MM.1S (cell line): ENCODE data around the gene MAP3K4.
"Not testable (repeated sequence)": the region's sequence is repeated elsewhere in the genome, so short reads cannot be mapped to it uniquely, and the experiment has no call there.

Experiments used
- DNase-seq: peaks from one replicate; pipeline ENCODE4 v3.0.0-alpha.2; 2015
- H2AFZ ChIP-seq: fragments of 300-600 bp; sonication (generic); 2 replicates; pipeline ENCODE4 v1.6.0; 2016; ENCODE audit warnings: antibody characterized with exemption, low read length
- H3F3A ChIP-seq: fragments of 300-600 bp; sonication (generic); 2 replicates; pipeline ENCODE4 v1.6.1; 2016; ENCODE audit warnings: mild to moderate bottlenecking, antibody characterized with exemption, low read length, moderate library complexity, mixed read lengths; ENCODE audit not compliant: insufficient read depth
- H3K27ac ChIP-seq: fragments of 300-600 bp; sonication (generic); 2 replicates; pipeline ENCODE4 v1.5.1; 2016; ENCODE audit warnings: mild to moderate bottlenecking, low read length
- H3K27me3 ChIP-seq: fragments of 300-600 bp; sonication (generic); replicated peaks from 2 replicates; pipeline ENCODE4 v1.6.0; 2016; ENCODE audit warnings: low read length; ENCODE audit not compliant: insufficient read depth
- H3K36me3 ChIP-seq: fragments of 300-600 bp; sonication (generic); replicated peaks from 2 replicates; pipeline ENCODE4 v1.6.1; 2016; ENCODE audit warnings: mild to moderate bottlenecking, low read length, mixed read lengths; ENCODE audit not compliant: insufficient read depth
- H3K4me1 ChIP-seq: fragments of 300-600 bp; sonication (generic); 2 replicates; pipeline ENCODE4 v1.6.1; 2016; ENCODE audit warnings: low read length, mixed read lengths
- H3K4me2 ChIP-seq: fragments of 300-600 bp; sonication (generic); 2 replicates; pipeline ENCODE4 v1.6.0; 2016; ENCODE audit warnings: low read depth, low read length
- H3K4me3 ChIP-seq: fragments of 300-600 bp; sonication (generic); 2 replicates; pipeline ENCODE4 v1.5.1; 2016; ENCODE audit warnings: low read length, mixed read lengths
- H3K79me2 ChIP-seq: fragments of 300-600 bp; sonication (generic); 2 replicates; pipeline ENCODE4 v1.6.1; 2016; ENCODE audit warnings: mixed run types, low read length, mixed read lengths
- H3K9ac ChIP-seq: fragments of 300-600 bp; sonication (generic); 2 replicates; pipeline ENCODE4 v1.6.1; 2016; ENCODE audit warnings: low read length, mixed read lengths
- H3K9me2 ChIP-seq: fragments of 300-600 bp; sonication (generic); replicated peaks from 2 replicates; pipeline ENCODE4 v1.6.1; 2016; ENCODE audit warnings: mild to moderate bottlenecking, low read length, mixed read lengths; ENCODE audit not compliant: insufficient read depth
- H3K9me3 ChIP-seq: fragments of 300-600 bp; sonication (generic); replicated peaks from 2 replicates; pipeline ENCODE4 v1.6.1; 2016; ENCODE audit warnings: mild to moderate bottlenecking, low read length, mixed read lengths; ENCODE audit not compliant: insufficient read depth
- H4K20me1 ChIP-seq: fragments of 300-600 bp; sonication (generic); 2 replicates; pipeline ENCODE4 v1.6.1; 2016; ENCODE audit warnings: mild to moderate bottlenecking, low read length, moderate library complexity, mixed read lengths; ENCODE audit not compliant: insufficient read depth
- EZH2 ChIP-seq: fragments of 300-600 bp; sonication (generic); optimal IDR thresholded peaks from 2 replicates; pipeline ENCODE3; 2017; ENCODE audit warnings: low read depth, mild to moderate bottlenecking, antibody characterized with exemption, low read length, mixed read lengths
- EZH2phosphoT487 ChIP-seq: fragments of 300-600 bp; sonication (generic); IDR thresholded peaks from 2 replicates; pipeline ENCODE4 v1.6.1; 2018; ENCODE audit warnings: antibody characterized with exemption, low read length
- TF ChIP-seq, protein P1 (sequence below): fragments of 300-600 bp; sonication (generic); IDR thresholded peaks from 2 replicates; pipeline ENCODE4 v1.5.1; 2016; ENCODE audit warnings: antibody characterized with exemption, low read length, mixed read lengths

The MAP3K4 gene

DNA sequence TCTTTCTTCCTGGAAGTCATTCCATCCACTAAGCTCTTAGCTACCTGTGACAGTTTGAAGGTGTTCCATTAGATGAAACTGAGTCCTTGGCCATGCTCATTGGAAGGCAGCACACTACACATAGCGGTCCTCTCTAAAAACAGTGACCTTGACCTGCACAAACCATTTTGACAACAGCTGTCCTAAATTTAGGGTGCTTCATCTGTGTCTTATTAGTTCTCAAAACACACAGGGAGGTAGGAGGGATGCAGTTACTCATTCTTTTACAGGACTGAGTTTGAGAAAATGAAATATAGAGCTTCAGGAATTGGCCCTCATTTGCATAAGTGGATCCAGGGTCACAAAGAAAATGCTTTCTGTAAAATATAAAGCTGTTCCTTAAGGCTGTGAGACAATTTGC, 20.4 kb upstream of the MAP3K4 start:
- H3K27ac ChIP-seq, result no peak overlapping the region
- H3K9me2 ChIP-seq, result no peaks in the 10 kb centered on the region
- H3K9ac ChIP-seq, result no peak overlapping the region
- no peaks in the 10 kb centered on the region for H4K20me1 ChIP-seq
- no peaks in the 10 kb centered on the region for H3K79me2 ChIP-seq
- no peaks in the 10 kb centered on the region for H3F3A ChIP-seq
- H3K4me3 ChIP-seq, result no peak overlapping the region
- H3K4me1 ChIP-seq, result peaks cover 26% of the 10 kb centered on the region
- H3K4me2 ChIP-seq, result no peak overlapping the region
- H3K9me3 ChIP-seq, result no peaks in the 10 kb centered on the region
- TF ChIP-seq, protein P1, sequence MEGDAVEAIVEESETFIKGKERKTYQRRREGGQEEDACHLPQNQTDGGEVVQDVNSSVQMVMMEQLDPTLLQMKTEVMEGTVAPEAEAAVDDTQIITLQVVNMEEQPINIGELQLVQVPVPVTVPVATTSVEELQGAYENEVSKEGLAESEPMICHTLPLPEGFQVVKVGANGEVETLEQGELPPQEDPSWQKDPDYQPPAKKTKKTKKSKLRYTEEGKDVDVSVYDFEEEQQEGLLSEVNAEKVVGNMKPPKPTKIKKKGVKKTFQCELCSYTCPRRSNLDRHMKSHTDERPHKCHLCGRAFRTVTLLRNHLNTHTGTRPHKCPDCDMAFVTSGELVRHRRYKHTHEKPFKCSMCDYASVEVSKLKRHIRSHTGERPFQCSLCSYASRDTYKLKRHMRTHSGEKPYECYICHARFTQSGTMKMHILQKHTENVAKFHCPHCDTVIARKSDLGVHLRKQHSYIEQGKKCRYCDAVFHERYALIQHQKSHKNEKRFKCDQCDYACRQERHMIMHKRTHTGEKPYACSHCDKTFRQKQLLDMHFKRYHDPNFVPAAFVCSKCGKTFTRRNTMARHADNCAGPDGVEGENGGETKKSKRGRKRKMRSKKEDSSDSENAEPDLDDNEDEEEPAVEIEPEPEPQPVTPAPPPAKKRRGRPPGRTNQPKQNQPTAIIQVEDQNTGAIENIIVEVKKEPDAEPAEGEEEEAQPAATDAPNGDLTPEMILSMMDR, result no peak
- DNase-seq, result no peak
- no peak overlapping the region for H2AFZ ChIP-seq
- H3K27me3 ChIP-seq, result no peaks in the 10 kb centered on the region
- no peaks in the 10 kb centered on the region for H3K36me3 ChIP-seq

DNA sequence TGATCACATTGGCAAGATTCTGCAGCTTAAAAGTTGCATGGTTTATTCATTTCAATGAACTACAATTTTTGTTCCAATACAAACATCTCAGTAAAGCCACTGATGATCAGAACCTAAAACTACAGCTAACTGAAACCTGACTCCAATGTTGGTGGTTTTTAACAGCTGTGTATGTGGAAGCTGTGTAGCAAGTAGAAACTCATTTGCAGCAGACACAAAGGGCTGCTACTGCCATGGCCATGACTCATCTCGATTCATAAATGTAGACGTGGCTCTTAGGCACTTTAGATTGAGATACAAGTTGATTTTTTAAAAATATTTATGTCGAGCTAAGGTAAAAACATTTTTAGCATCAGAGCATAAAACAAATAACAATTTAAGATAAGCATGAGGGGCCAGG, 19.5 kb upstream of the MAP3K4 start:
- Histone ChIP-seq H3K36me3 (no peaks in the 10 kb centered on the region), H3K9me2 (no peaks in the 10 kb centered on the region), H3K9ac (no peak overlapping the region), H3K9me3 (no peaks in the 10 kb centered on the region), H3K27me3 (no peaks in the 10 kb centered on the region), H4K20me1 (no peaks in the 10 kb centered on the region), H3K79me2 (no peaks in the 10 kb centered on the region), H3K4me2 (peak overlapping the region; percentile 6; the same call in 1 of the 2 replicates), H2AFZ (no peak overlapping the region), H3K4me1 (peaks cover 26% of the 10 kb centered on the region), H3K27ac (peak overlapping the region; percentile 52; the same call in 1 of the 2 replicates), H3K4me3 (no peak overlapping the region), H3F3A (no peaks in the 10 kb centered on the region)
- peak; percentile 75 for DNase-seq
- TF ChIP-seq EZH2phosphoT487 (no peak), EZH2 (no peak)
- TF ChIP-seq, protein P1, result no peak

DNA sequence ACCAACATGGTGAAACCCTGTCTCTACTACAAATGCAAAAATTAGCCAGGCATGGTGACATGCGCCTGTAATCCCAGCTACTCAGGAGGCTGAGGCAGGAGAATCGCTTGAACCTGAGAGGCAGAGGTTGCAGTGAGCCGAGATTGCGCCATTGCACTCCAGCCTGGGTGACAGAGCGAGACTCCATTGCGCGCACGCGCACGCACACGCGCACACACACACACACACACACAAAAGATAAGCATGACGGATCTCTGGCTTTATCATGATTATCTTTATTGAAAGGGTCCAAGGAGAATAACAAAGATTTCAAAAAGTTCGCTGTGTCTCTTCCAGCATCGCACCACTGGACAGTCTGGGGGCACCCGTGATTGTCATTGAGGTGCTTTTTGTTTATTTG, 19.0 kb upstream of the MAP3K4 start:
- H3K79me2 ChIP-seq, H3F3A ChIP-seq, H3K36me3 ChIP-seq, H3K27me3 ChIP-seq, H3K9me3 ChIP-seq, H3K4me2 ChIP-seq, H3K4me3 ChIP-seq, H3K9me2 ChIP-seq, H3K9ac ChIP-seq, DNase-seq, H2AFZ ChIP-seq, H4K20me1 ChIP-seq: not testable (repeated sequence)
- Histone ChIP-seq H3K4me1 (peaks cover 23% of the 10 kb centered on the region), H3K27ac (peak overlapping the region; percentile 52; the same call in 1 of the 2 replicates)

DNA sequence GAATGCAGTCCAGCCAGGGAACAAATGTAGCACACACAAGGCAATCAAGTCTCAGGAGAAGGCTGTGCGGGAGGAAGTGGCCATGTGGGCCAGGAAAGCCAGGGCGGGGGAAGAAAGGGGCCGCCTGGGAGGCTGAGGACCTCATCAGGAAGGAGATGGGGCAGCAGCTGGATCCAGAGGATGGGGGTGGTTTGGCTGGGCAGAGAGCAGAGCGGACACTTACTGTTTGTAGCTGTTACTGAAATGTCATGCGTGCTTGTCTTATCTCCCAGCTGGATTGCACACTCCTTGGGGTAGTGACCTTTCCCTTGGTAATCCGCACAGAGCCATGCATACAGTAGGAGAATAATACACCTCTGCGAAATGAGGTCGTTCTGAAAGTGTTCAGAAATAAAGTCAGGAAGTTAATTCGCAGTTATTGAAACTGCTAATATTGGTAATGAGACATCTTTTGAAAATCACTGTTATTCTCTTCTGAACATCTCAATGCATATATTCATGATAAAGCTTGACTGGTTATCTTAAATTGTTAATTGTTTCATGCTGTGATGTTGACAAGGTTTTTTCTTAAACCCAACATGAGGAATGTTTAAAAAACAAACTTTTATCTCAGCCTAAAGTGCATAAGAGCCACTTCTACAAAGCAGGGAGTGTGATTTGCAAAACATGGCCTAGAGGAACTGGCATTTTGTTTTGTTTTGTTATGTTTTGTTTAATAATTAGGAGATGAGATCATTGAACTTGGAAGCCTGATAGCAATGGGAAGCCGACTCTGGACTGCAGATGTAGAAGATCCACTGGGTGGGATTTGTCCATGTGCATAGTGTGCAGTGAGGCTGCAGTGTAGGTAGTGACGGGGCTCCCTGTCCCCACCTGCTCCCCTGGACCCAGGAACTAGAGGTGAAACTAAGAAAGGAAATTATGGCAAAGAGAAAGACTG, 18.0 kb upstream of the MAP3K4 start:
- Histone ChIP-seq H3K9me3 (no peaks in the 10 kb centered on the region), H3K27me3 (no peaks in the 10 kb centered on the region), H3K4me3 (no peak overlapping the region), H3K9ac (no peak overlapping the region), H3K4me1 (peaks cover 22% of the 10 kb centered on the region), H3K9me2 (no peaks in the 10 kb centered on the region), H3K4me2 (peak overlapping the region; percentile 39), H3K36me3 (no peaks in the 10 kb centered on the region), H4K20me1 (no peaks in the 10 kb centered on the region), H3K27ac (no peak overlapping the region), H3K79me2 (no peaks in the 10 kb centered on the region), H2AFZ (0 out of 2 replicates have a peak overlapping the region, but pooled peaks have one; percentile 27), H3F3A (no peaks in the 10 kb centered on the region)
- TF ChIP-seq, protein P1, result no peak
- no peak for TF ChIP-seq EZH2phosphoT487
- TF ChIP-seq EZH2, result no peak
- no peak for DNase-seq
